Measurements from ENCODE around the gene CNOT3.

Gene CNOT3

GRCh38 chr19:54124393-54124792, 13.2 kb upstream of the CNOT3 start:
- H3K4me3 ChIP-seq (ENCODE audit: control insufficient read depth, low read depth, low read length), result no peak overlapping the region
- no peak for DNase-seq (ENCODE audit: low read depth)

DNA sequence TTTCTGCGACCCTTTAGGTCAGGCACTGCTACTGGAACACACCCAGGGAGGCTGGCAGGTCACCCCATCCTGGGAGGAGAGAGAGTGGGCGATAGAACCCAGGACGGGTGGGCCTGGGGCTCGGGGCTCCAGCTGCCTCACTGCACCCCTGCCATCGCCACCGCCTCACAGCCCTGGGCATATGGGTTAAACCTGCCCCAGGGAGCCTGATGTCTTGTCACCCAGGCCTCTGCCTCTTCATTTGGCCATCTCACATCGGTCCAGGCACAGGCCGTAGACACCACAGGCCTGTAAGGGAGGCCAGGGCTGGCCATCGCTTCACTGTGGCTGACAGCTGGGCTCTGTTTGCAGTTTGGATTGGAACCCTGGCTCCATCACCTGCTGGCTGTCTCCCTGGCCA, 11.8 kb upstream of the CNOT3 start:
- no peak overlapping the region for H3K4me3 ChIP-seq (ENCODE audit: control insufficient read depth, low read depth, low read length)
- TF ChIP-seq CTCF (conservative IDR thresholded peaks at IDR 0.05; ENCODE audit: control insufficient read depth, insufficient read depth, low read depth, low read length), result no peak
- no peak for DNase-seq (ENCODE audit: low read depth)

More at GRCh38 chr19:54124393-54124792, 13.2 kb upstream of the CNOT3 start:
- TF ChIP-seq CTCF (conservative IDR thresholded peaks at IDR 0.05; ENCODE audit: control insufficient read depth, insufficient read depth, low read depth, low read length), result no peak

DNA sequence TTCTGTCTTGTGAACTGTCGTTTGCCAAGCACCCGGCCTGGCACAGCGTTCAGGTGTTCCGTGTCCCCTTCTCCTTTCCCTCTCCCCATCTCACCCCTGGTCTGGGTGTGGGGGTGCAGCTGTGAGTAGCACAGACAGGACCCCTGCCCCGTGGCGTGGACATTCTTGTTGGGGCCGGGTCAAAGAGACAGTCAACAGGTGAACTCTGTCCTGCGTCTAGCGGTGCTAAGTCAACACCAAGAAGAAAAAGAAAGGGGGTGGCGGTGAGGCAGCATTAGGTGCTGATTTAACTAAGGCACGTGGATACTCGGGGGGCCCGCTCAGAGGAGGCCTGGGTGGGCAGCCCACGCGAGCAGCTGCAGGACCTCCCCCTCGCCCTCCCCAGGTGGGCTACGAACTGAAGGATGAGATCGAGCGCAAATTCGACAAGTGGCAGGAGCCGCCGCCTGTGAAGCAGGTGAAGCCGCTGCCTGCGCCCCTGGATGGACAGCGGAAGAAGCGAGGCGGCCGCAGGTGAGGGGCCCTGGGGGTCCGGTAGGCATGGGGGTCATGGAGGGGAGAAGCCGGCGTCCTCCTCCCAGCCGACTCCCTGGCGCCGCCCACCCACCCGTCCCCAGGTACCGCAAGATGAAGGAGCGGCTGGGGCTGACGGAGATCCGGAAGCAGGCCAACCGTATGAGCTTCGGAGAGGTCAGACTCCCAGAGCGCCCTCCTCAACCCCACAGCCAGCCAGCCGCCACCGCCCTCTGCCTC, 9.7 kb upstream of the CNOT3 start:
- DNase-seq (ENCODE audit: low read depth), result no peak
- no peak overlapping the region for H3K4me3 ChIP-seq (ENCODE audit: control insufficient read depth, low read depth, low read length)
- TF ChIP-seq CTCF (conservative IDR thresholded peaks at IDR 0.05; ENCODE audit: control insufficient read depth, insufficient read depth, low read depth, low read length), result no peak

DNA sequence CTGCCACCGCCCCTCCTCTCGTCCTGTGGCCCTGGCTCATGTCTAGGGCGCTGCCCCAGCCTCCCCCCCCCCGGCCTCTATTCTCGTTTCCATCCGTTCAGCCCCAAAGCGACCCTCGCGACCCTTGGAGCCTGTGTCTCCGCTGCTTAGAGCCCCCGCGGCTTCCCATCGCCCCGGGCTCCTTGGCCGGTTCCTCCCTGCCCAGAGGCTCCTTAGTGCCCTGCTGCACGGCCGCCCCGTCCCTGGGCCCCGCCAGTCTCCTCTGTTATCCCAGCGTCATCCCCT, 9.2 kb upstream of the CNOT3 start:
- no peak for TF ChIP-seq CTCF (conservative IDR thresholded peaks at IDR 0.05; ENCODE audit: control insufficient read depth, insufficient read depth, low read depth, low read length)
- DNase-seq (ENCODE audit: low read depth), result no peak
- no peak overlapping the region for H3K4me3 ChIP-seq (ENCODE audit: control insufficient read depth, low read depth, low read length)

- TF ChIP-seq CTCF (conservative IDR thresholded peaks at IDR 0.05; ENCODE audit: control insufficient read depth, insufficient read depth, low read depth, low read length), result no peak
- no peak overlapping the region for H3K4me3 ChIP-seq (ENCODE audit: control insufficient read depth, low read depth, low read length)
- DNase-seq (ENCODE audit: low read depth), result no peak
Observed at GRCh38 chr19:54128796-54129616, 8.6 kb upstream of the CNOT3 start.

DNA sequence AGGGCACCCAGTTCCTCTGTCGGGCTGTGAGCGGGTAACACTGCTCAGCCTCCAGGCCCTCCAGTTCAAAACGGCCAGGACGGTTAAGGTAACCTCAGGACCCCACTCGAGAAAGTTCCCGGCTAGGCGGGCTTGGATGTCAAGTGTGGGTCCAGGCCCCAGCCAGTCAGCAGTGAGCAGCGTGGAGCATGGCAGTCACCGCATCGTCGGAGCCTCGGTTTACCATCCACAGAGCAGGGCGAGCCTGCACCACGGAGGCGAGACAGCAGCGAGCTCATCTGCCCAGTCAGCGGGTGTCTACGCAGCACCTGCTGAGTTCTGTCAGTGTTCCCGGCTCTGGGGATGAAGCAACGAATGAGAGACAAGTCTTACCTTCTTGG, 8.0 kb upstream of the CNOT3 start:
- H3K4me3 ChIP-seq (ENCODE audit: control insufficient read depth, low read depth, low read length), result no peak overlapping the region
- DNase-seq (ENCODE audit: low read depth), result no peak
- no peak for TF ChIP-seq CTCF (conservative IDR thresholded peaks at IDR 0.05; ENCODE audit: control insufficient read depth, insufficient read depth, low read depth, low read length)
